ENCODE results near the gene AGBL5.

Gene AGBL5

GRCh38 chr2:27050996-27051901 is at the start of gene AGBL5:
Gene AGBL5, plus strand, starts transcription at chr2:27051668. Its CDS starts 1,291 bp downstream, at chr2:27052959.
- DNase-seq: peak; percentile 71

- no peak for DNase-seq
These were observed 49.5 kb upstream of the AGBL5 start for GRCh38 chr2:27001950-27002349.

- DNase-seq: no peak
These were observed 48.5 kb upstream of the AGBL5 start for GRCh38 chr2:27003007-27003406.

- no peak for DNase-seq
These were observed 47.6 kb upstream of the AGBL5 start for GRCh38 chr2:27003857-27004256.

GRCh38 chr2:27006602-27007415 is 44.7 kb upstream of the AGBL5 start:
- no peak for DNase-seq

GRCh38 chr2:27007416-27008374 is 43.8 kb upstream of the AGBL5 start:
- no peak for DNase-seq

GRCh38 chr2:27008678-27009077 is 42.8 kb upstream of the AGBL5 start:
- DNase-seq: no peak

GRCh38 chr2:27009083-27009482 is 42.4 kb upstream of the AGBL5 start:
- DNase-seq: no peak

- DNase-seq: no peak
These were observed 41.8 kb upstream of the AGBL5 start for GRCh38 chr2:27009716-27010115.

GRCh38 chr2:27010139-27010538 is 41.3 kb upstream of the AGBL5 start:
- DNase-seq: no peak

GRCh38 chr2:27013738-27014137 is 37.7 kb upstream of the AGBL5 start:
- DNase-seq: no peak

GRCh38 chr2:27014771-27015433 is 36.6 kb upstream of the AGBL5 start:
- no peak for DNase-seq

- DNase-seq: peak; percentile 19
These were observed 34.6 kb upstream of the AGBL5 start for GRCh38 chr2:27016801-27017325.

- DNase-seq: no peak
These were observed 33.3 kb upstream of the AGBL5 start for GRCh38 chr2:27018142-27018541.

- DNase-seq: no peak
These were observed 32.0 kb upstream of the AGBL5 start for GRCh38 chr2:27019459-27019858.

GRCh38 chr2:27019931-27020855 is 31.3 kb upstream of the AGBL5 start:
- no peak for DNase-seq

- DNase-seq: no peak
These were observed 30.0 kb upstream of the AGBL5 start for GRCh38 chr2:27021253-27022049.

GRCh38 chr2:27023740-27024139 is 27.7 kb upstream of the AGBL5 start:
- no peak for DNase-seq

- no peak for DNase-seq
These were observed 27.3 kb upstream of the AGBL5 start for GRCh38 chr2:27024188-27024587.

GRCh38 chr2:27024812-27025211 is 26.7 kb upstream of the AGBL5 start:
- no peak for DNase-seq
